ENCODE measurements around the gene KBTBD4. TPM values are rescaled to one million over a fixed set of nuclear protein-coding genes. Genes with fewer than 3 reads are reported as not detected.
"Not testable (repeated sequence)": the region's sequence is repeated elsewhere in the genome, so short reads cannot be mapped to it uniquely, and the experiment has no call there.

Gene KBTBD4
- total and polyA plus RNA-seq, 4 donors: 5.6 to 12.0 (median 8.6) TPM

GRCh38 chr11:47551086-47551485 is 27.7 kb downstream of the KBTBD4 start:
- no peaks in the 10 kb centered on the region for H3K9me3 ChIP-seq (ENCODE audit: control insufficient read depth in 4 of 4, low read length in 3 of 4)
- peak overlapping the region in 2 of 3 donors; percentile 41 to 96 for H3K4me3 ChIP-seq (ENCODE audit: low read depth in 1 of 3, low read length in 3 of 3)
- DNase-seq (ENCODE audit: low spot score): no peak
- H3K27ac ChIP-seq (ENCODE audit: low read depth in 1 of 2, low read length in 2 of 2): peak overlapping the region; percentile 93 to 96
- H3K9ac ChIP-seq (ENCODE audit: low read depth in 1 of 2, low read length in 2 of 2): peak overlapping the region in 1 of 2 donors; percentile 96
- no peaks in the 10 kb centered on the region for H3K36me3 ChIP-seq (ENCODE audit: control insufficient read depth in 4 of 4, insufficient read depth in 3 of 4, low read depth in 1 of 4, low read length in 3 of 4)
- TF ChIP-seq CTCF (IDR thresholded peaks at IDR 0.05; ENCODE audit: low read depth, low read length, missing input control): peak; percentile 20
- no peak for TF ChIP-seq SP1 (IDR thresholded peaks at IDR 0.05)
- TF ChIP-seq TAF1 (conservative IDR thresholded peaks at IDR 0.05): peak; percentile 11
- peak in 1 of 2 donors; percentile 19 for TF ChIP-seq RAD21 (IDR thresholded peaks at IDR 0.05)
- TF ChIP-seq HNF4A (conservative IDR thresholded peaks at IDR 0.05): no peak
- H3K4me1 ChIP-seq (ENCODE audit: control insufficient read depth in 4 of 4, insufficient read depth in 4 of 4, low read length in 3 of 4): peaks cover 19 to 38% (median 28%) of the 10 kb centered on the region in 4 donors
- H3K27me3 ChIP-seq (ENCODE audit: control insufficient read depth in 4 of 4, insufficient read depth in 4 of 4, low read length in 3 of 4): no peaks in the 10 kb centered on the region

- TF ChIP-seq MAX (IDR thresholded peaks at IDR 0.05) (no peak), HNF4A (conservative IDR thresholded peaks at IDR 0.05) (peak; percentile 41 to 59), RXRA (IDR thresholded peaks at IDR 0.05) (peak in 1 of 2 donors; percentile 65), CTCF (IDR thresholded peaks at IDR 0.05; ENCODE audit: low read depth, low read length, missing input control) (no peak), GABPA (IDR thresholded peaks at IDR 0.05 in 1 of 2, conservative IDR thresholded peaks at IDR 0.05 in 1 of 2) (no peak), ATF3 (IDR thresholded peaks at IDR 0.05) (peak; percentile 74), FOXA2 (IDR thresholded peaks at IDR 0.05) (no peak), ZBTB33 (IDR thresholded peaks at IDR 0.05) (peak; percentile 31), TAF1 (conservative IDR thresholded peaks at IDR 0.05) (peak; percentile 12), JUND (IDR thresholded peaks at IDR 0.05) (peak in 1 of 2 donors; percentile 44), FOXA1 (IDR thresholded peaks at IDR 0.05) (no peak), HNF4G (IDR thresholded peaks at IDR 0.05) (peak; percentile 15), RAD21 (IDR thresholded peaks at IDR 0.05) (peak; percentile 35 to 41), YY1 (IDR thresholded peaks at IDR 0.05) (peak; percentile 59), EGR1 (IDR thresholded peaks at IDR 0.05; ENCODE audit: low read depth in 2 of 2) (no peak), SP1 (IDR thresholded peaks at IDR 0.05) (peak; percentile 46), NR2F2 (IDR thresholded peaks at IDR 0.05) (no peak), REST (IDR thresholded peaks at IDR 0.05) (no peak)
- no peak overlapping the region for H3K9ac ChIP-seq (ENCODE audit: low read depth in 1 of 2, low read length in 2 of 2)
- no peak for DNase-seq (ENCODE audit: low spot score)
- no peak overlapping the region for H3K4me3 ChIP-seq (ENCODE audit: low read depth in 1 of 3, low read length in 3 of 3)
- no peaks in the 10 kb centered on the region for H3K9me3 ChIP-seq (ENCODE audit: control insufficient read depth in 4 of 4, low read length in 3 of 4)
- peaks cover 19 to 38% (median 28%) of the 10 kb centered on the region in 4 donors for H3K4me1 ChIP-seq (ENCODE audit: control insufficient read depth in 4 of 4, insufficient read depth in 4 of 4, low read length in 3 of 4)
- H3K27me3 ChIP-seq (ENCODE audit: control insufficient read depth in 4 of 4, insufficient read depth in 4 of 4, low read length in 3 of 4): no peaks in the 10 kb centered on the region
- no peaks in the 10 kb centered on the region for H3K36me3 ChIP-seq (ENCODE audit: control insufficient read depth in 4 of 4, insufficient read depth in 3 of 4, low read depth in 1 of 4, low read length in 3 of 4)
- 70% methylated on average over 10 of the region's 10 CpGs for WGBS
- H3K27ac ChIP-seq (ENCODE audit: low read depth in 1 of 2, low read length in 2 of 2): peak overlapping the region; percentile 93 to 96
These were observed 28.3 kb downstream of the KBTBD4 start for GRCh38 chr11:47550288-47551047.

- peaks cover 14 to 34% (median 21%) of the 10 kb centered on the region in 4 donors for H3K4me1 ChIP-seq (ENCODE audit: control insufficient read depth in 4 of 4, insufficient read depth in 4 of 4, low read length in 3 of 4)
- not testable (repeated sequence) for H3K9me3 ChIP-seq (ENCODE audit: control insufficient read depth in 4 of 4, low read length in 3 of 4); H3K4me3 ChIP-seq (ENCODE audit: low read depth in 1 of 3, low read length in 3 of 3); H3K27ac ChIP-seq (ENCODE audit: low read depth in 1 of 2, low read length in 2 of 2); H3K36me3 ChIP-seq (ENCODE audit: control insufficient read depth in 4 of 4, insufficient read depth in 3 of 4, low read depth in 1 of 4, low read length in 3 of 4); DNase-seq (ENCODE audit: low spot score); H3K27me3 ChIP-seq (ENCODE audit: control insufficient read depth in 4 of 4, insufficient read depth in 4 of 4, low read length in 3 of 4); H3K9ac ChIP-seq (ENCODE audit: low read depth in 1 of 2, low read length in 2 of 2)
- 96% methylated on average over 7 of the region's 7 CpGs for WGBS
These were observed 32.5 kb downstream of the KBTBD4 start for GRCh38 chr11:47546274-47546673.

All from liver (tissue), 9 donors.